Hematopoietic multipotent progenitor cell treated with erythropoietin and hydrocortisone succinate and interleukin-3 and kit ligand, for 17 days (in vitro differentiated cells): ENCODE measurements around the gene UBASH3A.
A peak's percentile ranks its signal among the peaks of the same experiment; 100 is the strongest.

Experiments
- DNase-seq: peaks from one replicate; pipeline ENCODE4 v3.0.0-alpha.2; 2015; ENCODE audit warnings: low spot score

UBASH3A gene

GRCh38 chr21:42490720-42491119 lies 87.0 kb downstream of the UBASH3A start:
- no peak for DNase-seq

- no peak for DNase-seq
Measured at GRCh38 chr21:42491328-42491727, 87.6 kb downstream of the UBASH3A start.

GRCh38 chr21:42492201-42492600 lies 88.5 kb downstream of the UBASH3A start:
- no peak for DNase-seq

GRCh38 chr21:42493109-42494060 lies 89.7 kb downstream of the UBASH3A start:
- DNase-seq = no peak

GRCh38 chr21:42495027-42495426 lies 91.3 kb downstream of the UBASH3A start:
- no peak for DNase-seq

- DNase-seq = no peak
Measured at GRCh38 chr21:42495765-42496119, 92.0 kb downstream of the UBASH3A start.

GRCh38 chr21:42496120-42496838 lies 92.6 kb downstream of the UBASH3A start, which contains the start of gene RSPH1:
Gene RSPH1 (minus strand): TSS chr21:42496224. CDS start chr21:42496186, 38 bp downstream.
- DNase-seq = peak; percentile 99

GRCh38 chr21:42496839-42497202 lies 93.1 kb downstream of the UBASH3A start:
- no peak for DNase-seq
